ENCODE results near the gene RAB3B. TPM values are rescaled to one million over a fixed set of nuclear protein-coding genes. Genes with fewer than 3 reads are reported as not detected.
"Not testable (repeated sequence)": the region's sequence is repeated elsewhere in the genome, so short reads cannot be mapped to it uniquely, and the experiment has no call there.

The RAB3B gene
- total and polyA plus RNA-seq, 2 donors, result 0.07 to 0.24 TPM

- no peak overlapping the region for H3K4me3 ChIP-seq (ENCODE audit: low read length in 2 of 2)
- no peak overlapping the region for H3K27ac ChIP-seq (ENCODE audit: low read depth in 1 of 2, low read length in 1 of 2)
- peaks cover 10 to 42% of the 10 kb centered on the region in 2 donors for H3K36me3 ChIP-seq (ENCODE audit: control insufficient read depth in 2 of 2, insufficient read depth in 2 of 2, low read length in 1 of 2)
- H3K4me1 ChIP-seq (ENCODE audit: control insufficient read depth in 2 of 2, insufficient read depth in 2 of 2, low read length in 2 of 2), result peaks cover 8 to 13% of the 10 kb centered on the region in 2 donors
- no peaks in the 10 kb centered on the region for H3K27me3 ChIP-seq (ENCODE audit: control insufficient read depth in 2 of 2, insufficient read depth in 1 of 2, low read length in 1 of 2)
- no peaks in the 10 kb centered on the region for H3K9me3 ChIP-seq (ENCODE audit: control insufficient read depth in 2 of 2, insufficient read depth in 1 of 2, low read length in 1 of 2)
- no peak for DNase-seq (ENCODE audit: low read depth in 6 of 9, low spot score in 9 of 9)
- 97% methylated on average over 1 of the region's 1 CpG for WGBS
These were observed 37.8 kb upstream of the RAB3B start for GRCh38 chr1:52028328-52028727.

DNA sequence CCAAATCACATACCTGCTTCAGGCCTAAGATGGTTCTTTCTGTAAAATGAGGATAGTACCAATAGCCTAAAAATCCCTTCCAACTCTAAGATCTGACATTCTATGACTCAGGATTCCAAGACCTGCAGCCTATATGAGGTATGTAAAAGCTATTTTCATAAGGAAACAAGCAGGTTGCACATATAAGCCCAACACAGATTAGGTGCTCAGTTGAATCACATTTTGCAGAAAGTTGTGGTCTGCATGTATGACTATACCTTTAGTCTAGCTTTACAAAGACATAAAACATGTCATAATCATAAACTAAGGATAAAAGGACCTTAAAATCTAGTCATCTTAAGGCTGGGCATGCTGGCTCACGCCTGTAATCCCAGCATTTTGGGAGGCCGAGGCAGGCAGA is 35.8 kb upstream of the RAB3B start:
- Histone ChIP-seq H3K4me3 (ENCODE audit: low read length in 2 of 2) (no peak overlapping the region), H3K27me3 (ENCODE audit: control insufficient read depth in 2 of 2, insufficient read depth in 1 of 2, low read length in 1 of 2) (no peaks in the 10 kb centered on the region), H3K4me1 (ENCODE audit: control insufficient read depth in 2 of 2, insufficient read depth in 2 of 2, low read length in 2 of 2) (peaks cover under 1 to 4% of the 10 kb centered on the region in 2 donors), H3K27ac (ENCODE audit: low read depth in 1 of 2, low read length in 1 of 2) (no peak overlapping the region), H3K36me3 (ENCODE audit: control insufficient read depth in 2 of 2, insufficient read depth in 2 of 2, low read length in 1 of 2) (peaks cover 22 to 53% of the 10 kb centered on the region in 2 donors), H3K9me3 (ENCODE audit: control insufficient read depth in 2 of 2, insufficient read depth in 1 of 2, low read length in 1 of 2) (no peaks in the 10 kb centered on the region)
- 98% methylated on average over 2 of the region's 2 CpGs for WGBS
- no peak for DNase-seq (ENCODE audit: low read depth in 6 of 9, low spot score in 9 of 9)

DNA sequence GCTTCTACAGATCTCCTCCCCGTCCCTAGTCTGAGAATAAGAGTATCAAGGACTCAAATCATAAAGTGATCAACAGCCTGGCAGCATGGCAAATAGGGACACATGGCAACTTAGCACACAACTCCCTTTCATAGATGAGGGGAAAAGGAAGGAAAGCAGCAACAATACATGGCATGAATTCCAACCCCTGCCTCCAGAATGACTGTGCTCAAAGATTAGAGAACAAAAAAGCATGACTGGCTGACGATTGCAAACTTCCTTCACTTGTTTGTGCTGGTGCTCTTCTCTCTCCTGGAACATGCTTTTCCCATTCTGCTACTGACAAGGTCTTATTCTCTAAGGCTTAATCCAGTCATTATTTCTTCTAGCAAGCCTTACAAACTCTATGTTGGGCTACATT is 31.6 kb upstream of the RAB3B start:
- no peak overlapping the region for H3K4me3 ChIP-seq (ENCODE audit: low read length in 2 of 2)
- no peaks in the 10 kb centered on the region for H3K9me3 ChIP-seq (ENCODE audit: control insufficient read depth in 2 of 2, insufficient read depth in 1 of 2, low read length in 1 of 2)
- no peaks in the 10 kb centered on the region for H3K27me3 ChIP-seq (ENCODE audit: control insufficient read depth in 2 of 2, insufficient read depth in 1 of 2, low read length in 1 of 2)
- H3K36me3 ChIP-seq (ENCODE audit: control insufficient read depth in 2 of 2, insufficient read depth in 2 of 2, low read length in 1 of 2), result peaks cover 33 to 57% of the 10 kb centered on the region in 2 donors
- no peaks in the 10 kb centered on the region for H3K4me1 ChIP-seq (ENCODE audit: control insufficient read depth in 2 of 2, insufficient read depth in 2 of 2, low read length in 2 of 2)
- no peak for DNase-seq (ENCODE audit: low read depth in 6 of 9, low spot score in 9 of 9)
- WGBS, result 98% methylated on average over 2 of the region's 2 CpGs
- no peak overlapping the region for H3K27ac ChIP-seq (ENCODE audit: low read depth in 1 of 2, low read length in 1 of 2)

GRCh38 chr1:52008071-52008809 is 17.7 kb upstream of the RAB3B start:
- Histone ChIP-seq H3K4me3 (ENCODE audit: low read length in 2 of 2) (no peak overlapping the region), H3K27ac (ENCODE audit: low read depth in 1 of 2, low read length in 1 of 2) (no peak overlapping the region), H3K27me3 (ENCODE audit: control insufficient read depth in 2 of 2, insufficient read depth in 1 of 2, low read length in 1 of 2) (peaks cover 6 to 19% of the 10 kb centered on the region in 2 donors), H3K36me3 (ENCODE audit: control insufficient read depth in 2 of 2, insufficient read depth in 2 of 2, low read length in 1 of 2) (no peaks in the 10 kb centered on the region), H3K4me1 (ENCODE audit: control insufficient read depth in 2 of 2, insufficient read depth in 2 of 2, low read length in 2 of 2) (no peaks in the 10 kb centered on the region), H3K9me3 (ENCODE audit: control insufficient read depth in 2 of 2, insufficient read depth in 1 of 2, low read length in 1 of 2) (no peaks in the 10 kb centered on the region)
- 97% methylated on average over 7 of the region's 7 CpGs for WGBS
- DNase-seq (ENCODE audit: low read depth in 6 of 9, low spot score in 9 of 9), result no peak

DNA sequence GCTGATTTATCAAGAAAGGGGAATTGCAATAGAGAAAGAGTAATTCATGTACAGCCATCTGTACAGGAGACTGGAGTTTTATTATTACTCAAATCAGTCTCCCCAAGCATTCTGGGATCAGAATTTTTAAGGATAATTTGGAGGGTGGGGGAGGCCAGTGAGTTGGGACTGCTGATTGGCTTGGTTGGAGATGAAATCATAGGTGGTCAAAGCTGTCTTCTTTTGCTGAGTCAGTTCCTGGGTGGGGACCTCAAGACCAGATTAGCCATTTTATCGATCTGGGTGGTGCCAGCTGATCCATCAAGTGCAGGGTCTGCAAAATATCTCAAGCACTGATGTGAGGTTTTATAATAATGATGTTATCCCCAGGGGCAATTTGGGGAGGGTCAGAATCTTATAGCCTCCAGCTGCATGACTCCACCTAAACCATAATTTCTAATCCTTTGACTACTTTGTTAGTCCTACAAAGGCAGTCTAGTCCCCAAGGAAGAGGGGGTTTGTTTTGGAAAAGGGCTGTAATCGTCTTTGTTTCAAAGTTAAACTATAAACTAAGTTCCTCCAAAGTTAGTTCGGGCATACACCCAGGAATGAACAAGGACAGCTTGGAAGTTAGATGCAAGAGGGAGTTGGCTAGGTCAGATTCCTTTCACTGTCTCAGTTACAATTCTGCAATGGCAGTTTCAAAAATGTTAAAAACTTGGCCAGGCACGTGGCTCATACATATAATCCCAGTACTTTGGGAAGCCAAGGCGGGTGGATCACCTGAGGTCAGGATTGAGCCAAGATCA is 16.9 kb upstream of the RAB3B start:
- Histone ChIP-seq H3K27ac (ENCODE audit: low read depth in 1 of 2, low read length in 1 of 2) (no peak overlapping the region), H3K36me3 (ENCODE audit: control insufficient read depth in 2 of 2, insufficient read depth in 2 of 2, low read length in 1 of 2) (no peaks in the 10 kb centered on the region), H3K4me3 (ENCODE audit: low read length in 2 of 2) (no peak overlapping the region), H3K9me3 (ENCODE audit: control insufficient read depth in 2 of 2, insufficient read depth in 1 of 2, low read length in 1 of 2) (no peaks in the 10 kb centered on the region), H3K27me3 (ENCODE audit: control insufficient read depth in 2 of 2, insufficient read depth in 1 of 2, low read length in 1 of 2) (peaks cover 8 to 19% of the 10 kb centered on the region in 2 donors), H3K4me1 (ENCODE audit: control insufficient read depth in 2 of 2, insufficient read depth in 2 of 2, low read length in 2 of 2) (no peaks in the 10 kb centered on the region)
- WGBS, result 74% methylated on average over 5 of the region's 5 CpGs
- no peak for DNase-seq (ENCODE audit: low read depth in 6 of 9, low spot score in 9 of 9)

GRCh38 chr1:52006081-52006553 is 15.6 kb upstream of the RAB3B start:
- not testable (repeated sequence) for H3K36me3 ChIP-seq (ENCODE audit: control insufficient read depth in 2 of 2, insufficient read depth in 2 of 2, low read length in 1 of 2); H3K4me1 ChIP-seq (ENCODE audit: control insufficient read depth in 2 of 2, insufficient read depth in 2 of 2, low read length in 2 of 2); H3K9me3 ChIP-seq (ENCODE audit: control insufficient read depth in 2 of 2, insufficient read depth in 1 of 2, low read length in 1 of 2); DNase-seq (ENCODE audit: low read depth in 6 of 9, low spot score in 9 of 9); H3K27ac ChIP-seq (ENCODE audit: low read depth in 1 of 2, low read length in 1 of 2); H3K4me3 ChIP-seq (ENCODE audit: low read length in 2 of 2)
- WGBS, result 53% methylated on average over 4 of the region's 5 CpGs
- H3K27me3 ChIP-seq (ENCODE audit: control insufficient read depth in 2 of 2, insufficient read depth in 1 of 2, low read length in 1 of 2), result peaks cover 8 to 19% of the 10 kb centered on the region in 2 donors

DNA sequence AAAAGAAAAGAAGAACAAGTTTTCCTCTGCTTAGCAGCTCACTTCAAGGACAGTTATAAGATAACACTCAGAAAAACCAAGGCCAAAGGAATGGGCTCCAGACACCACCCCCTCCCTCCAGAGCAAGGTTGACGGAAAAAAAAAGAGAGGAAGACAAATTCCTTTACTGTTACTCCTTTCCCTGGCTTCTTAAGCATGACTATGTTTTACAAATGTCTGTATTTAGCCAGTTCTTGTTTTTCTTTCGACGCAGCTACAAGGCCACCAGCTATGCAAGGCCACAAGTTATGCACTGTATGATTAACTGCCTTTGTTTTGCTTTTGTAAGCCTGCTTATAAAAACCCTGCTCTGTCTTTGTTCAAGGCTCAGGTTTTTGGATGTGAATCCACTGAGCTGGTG is 15.0 kb upstream of the RAB3B start:
- not testable (repeated sequence) for H3K27ac ChIP-seq (ENCODE audit: low read depth in 1 of 2, low read length in 1 of 2); H3K4me1 ChIP-seq (ENCODE audit: control insufficient read depth in 2 of 2, insufficient read depth in 2 of 2, low read length in 2 of 2); H3K36me3 ChIP-seq (ENCODE audit: control insufficient read depth in 2 of 2, insufficient read depth in 2 of 2, low read length in 1 of 2); DNase-seq (ENCODE audit: low read depth in 6 of 9, low spot score in 9 of 9); H3K9me3 ChIP-seq (ENCODE audit: control insufficient read depth in 2 of 2, insufficient read depth in 1 of 2, low read length in 1 of 2); H3K4me3 ChIP-seq (ENCODE audit: low read length in 2 of 2)
- WGBS, result 65% methylated on average over 3 of the region's 3 CpGs
- peaks cover 8 to 19% of the 10 kb centered on the region in 2 donors for H3K27me3 ChIP-seq (ENCODE audit: control insufficient read depth in 2 of 2, insufficient read depth in 1 of 2, low read length in 1 of 2)

- no peak for DNase-seq (ENCODE audit: low read depth in 6 of 9, low spot score in 9 of 9)
- Histone ChIP-seq H3K27me3 (ENCODE audit: control insufficient read depth in 2 of 2, insufficient read depth in 1 of 2, low read length in 1 of 2) (peaks cover 8 to 20% of the 10 kb centered on the region in 2 donors), H3K27ac (ENCODE audit: low read depth in 1 of 2, low read length in 1 of 2) (no peak overlapping the region), H3K9me3 (ENCODE audit: control insufficient read depth in 2 of 2, insufficient read depth in 1 of 2, low read length in 1 of 2) (no peaks in the 10 kb centered on the region), H3K36me3 (ENCODE audit: control insufficient read depth in 2 of 2, insufficient read depth in 2 of 2, low read length in 1 of 2) (no peaks in the 10 kb centered on the region), H3K4me3 (ENCODE audit: low read length in 2 of 2) (no peak overlapping the region), H3K4me1 (ENCODE audit: control insufficient read depth in 2 of 2, insufficient read depth in 2 of 2, low read length in 2 of 2) (no peaks in the 10 kb centered on the region)
- WGBS, result 83% methylated on average over 4 of the region's 4 CpGs
These were observed 13.4 kb upstream of the RAB3B start for GRCh38 chr1:52003877-52004276.

Data from thymus (tissue), 11 donors.